ENCODE data around the gene TRIM3.

DNA sequence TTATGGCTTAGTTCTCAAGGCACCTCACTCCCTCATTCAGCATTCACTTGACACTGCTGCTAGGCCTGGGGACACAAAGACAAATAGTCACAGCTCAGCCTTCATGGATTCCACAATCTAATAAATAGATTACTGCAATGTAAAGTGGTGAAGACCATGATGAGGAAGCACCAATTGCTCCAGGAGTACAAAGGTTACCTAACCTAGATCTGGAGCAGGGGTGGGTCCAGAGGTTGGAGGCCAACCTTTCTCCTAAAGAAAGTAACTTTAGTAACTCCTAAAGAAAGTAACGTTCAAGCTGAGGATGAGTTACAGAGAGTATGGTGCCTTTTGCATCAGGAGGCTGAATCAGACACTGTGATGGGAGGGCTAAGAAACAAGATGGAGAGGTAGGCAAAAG, 4.1 kb downstream of the TRIM3 start:
- TF ChIP-seq, protein P1, sequence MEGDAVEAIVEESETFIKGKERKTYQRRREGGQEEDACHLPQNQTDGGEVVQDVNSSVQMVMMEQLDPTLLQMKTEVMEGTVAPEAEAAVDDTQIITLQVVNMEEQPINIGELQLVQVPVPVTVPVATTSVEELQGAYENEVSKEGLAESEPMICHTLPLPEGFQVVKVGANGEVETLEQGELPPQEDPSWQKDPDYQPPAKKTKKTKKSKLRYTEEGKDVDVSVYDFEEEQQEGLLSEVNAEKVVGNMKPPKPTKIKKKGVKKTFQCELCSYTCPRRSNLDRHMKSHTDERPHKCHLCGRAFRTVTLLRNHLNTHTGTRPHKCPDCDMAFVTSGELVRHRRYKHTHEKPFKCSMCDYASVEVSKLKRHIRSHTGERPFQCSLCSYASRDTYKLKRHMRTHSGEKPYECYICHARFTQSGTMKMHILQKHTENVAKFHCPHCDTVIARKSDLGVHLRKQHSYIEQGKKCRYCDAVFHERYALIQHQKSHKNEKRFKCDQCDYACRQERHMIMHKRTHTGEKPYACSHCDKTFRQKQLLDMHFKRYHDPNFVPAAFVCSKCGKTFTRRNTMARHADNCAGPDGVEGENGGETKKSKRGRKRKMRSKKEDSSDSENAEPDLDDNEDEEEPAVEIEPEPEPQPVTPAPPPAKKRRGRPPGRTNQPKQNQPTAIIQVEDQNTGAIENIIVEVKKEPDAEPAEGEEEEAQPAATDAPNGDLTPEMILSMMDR (IDR thresholded peaks at IDR 0.05 in 4 of 5, conservative IDR thresholded peaks at IDR 0.05 in 1 of 5), result no peak
- TF ChIP-seq POLR2A (IDR thresholded peaks at IDR 0.05), result no peak
